H9 (cell line): ENCODE results near the gene APP. TPM values are rescaled to one million over a fixed set of nuclear protein-coding genes. Genes with fewer than 3 reads are reported as not detected.
A peak's percentile ranks its signal among the peaks of the same experiment; 100 is the strongest.

Experiments used
- DNase-seq: peaks from one replicate; pipeline ENCODE4 v3.0.0-alpha.2; 2017
- H2AFZ ChIP-seq: one replicate; pipeline ENCODE4 v1.6.1; 2013; ENCODE audit warnings: mild to moderate bottlenecking, low read length, control low read depth, moderate library complexity
- H2AK5ac ChIP-seq: 2 replicates; pipeline ENCODE4 v1.6.1; 2013; ENCODE audit warnings: low read length, control low read depth, mixed read lengths; ENCODE audit not compliant: insufficient read length
- H2BK120ac ChIP-seq: one replicate; pipeline ENCODE4 v1.6.1; 2013; ENCODE audit warnings: low read depth, mild to moderate bottlenecking, low read length, control low read depth, inconsistent platforms; ENCODE audit not compliant: poor library complexity, severe bottlenecking
- H2BK12ac ChIP-seq: 2 replicates; pipeline ENCODE4 v1.6.1; 2013; ENCODE audit warnings: low read length, control low read depth, mixed read lengths, low read depth; ENCODE audit not compliant: insufficient read length
- H2BK15ac ChIP-seq: 2 replicates; pipeline ENCODE4 v1.6.1; 2013; ENCODE audit warnings: low read depth, low read length, control low read depth
- H2BK20ac ChIP-seq: one replicate; pipeline ENCODE4 v1.6.1; 2013; ENCODE audit warnings: low read depth, mild to moderate bottlenecking, low read length, control low read depth, inconsistent platforms; ENCODE audit not compliant: poor library complexity, severe bottlenecking
- H2BK5ac ChIP-seq: 2 replicates; pipeline ENCODE4 v1.6.1; 2013; ENCODE audit warnings: low read length, control low read depth, mixed read lengths; ENCODE audit not compliant: insufficient read length
- H3K14ac ChIP-seq: 2 replicates; pipeline ENCODE4 v1.6.1; 2013; ENCODE audit warnings: low read length, control low read depth; ENCODE audit not compliant: insufficient read depth
- H3K18ac ChIP-seq: 2 replicates; pipeline ENCODE4 v1.6.1; 2013; ENCODE audit warnings: low read depth, mild to moderate bottlenecking, mixed read lengths, low read length, control low read depth; ENCODE audit not compliant: insufficient read length
- H3K23ac ChIP-seq: 2 replicates; pipeline ENCODE4 v1.6.1; 2013; ENCODE audit warnings: low read length, control low read depth, mixed read lengths, low read depth; ENCODE audit not compliant: insufficient read length
- H3K23me2 ChIP-seq: 2 replicates; pipeline ENCODE4 v1.6.1; 2013; ENCODE audit warnings: low read depth, mild to moderate bottlenecking, mixed read lengths, low read length, control low read depth; ENCODE audit not compliant: insufficient read length, poor library complexity, severe bottlenecking
- H3K27ac ChIP-seq: 2 replicates; pipeline ENCODE4 v1.5.1; 2013; ENCODE audit warnings: low read length, control low read depth, mixed read lengths, low read depth; ENCODE audit not compliant: insufficient read length
- H3K27me3 ChIP-seq: 2 replicates; pipeline ENCODE4 v1.6.1; 2013; ENCODE audit warnings: low read length, control low read depth, inconsistent platforms; ENCODE audit not compliant: insufficient read depth
- H3K4ac ChIP-seq: 2 replicates; pipeline ENCODE4 v1.6.1; 2013; ENCODE audit warnings: low read depth, mild to moderate bottlenecking, control low read depth, inconsistent platforms, low read length, moderate library complexity
- H3K4me1 ChIP-seq: 2 replicates; pipeline ENCODE4 v1.6.1; 2013; ENCODE audit warnings: low read length, control low read depth, inconsistent platforms; ENCODE audit not compliant: insufficient read depth
- H3K4me2 ChIP-seq: 2 replicates; pipeline ENCODE4 v1.6.1; 2013; ENCODE audit warnings: low read length, control low read depth, mixed read lengths; ENCODE audit not compliant: insufficient read length, insufficient read depth
- H3K56ac ChIP-seq: 2 replicates; pipeline ENCODE4 v1.6.1; 2013; ENCODE audit warnings: low read depth, mild to moderate bottlenecking, mixed read lengths, low read length, control low read depth; ENCODE audit not compliant: insufficient read length
- H3K79me1 ChIP-seq: 2 replicates; pipeline ENCODE4 v1.6.1; 2013; ENCODE audit warnings: low read depth, mild to moderate bottlenecking, moderate library complexity, low read length, control low read depth, inconsistent platforms; ENCODE audit not compliant: insufficient read depth, poor library complexity, severe bottlenecking
- H3K79me2 ChIP-seq: 2 replicates; pipeline ENCODE4 v1.6.1; 2013; ENCODE audit warnings: low read length, control low read depth, inconsistent platforms; ENCODE audit not compliant: insufficient read depth
- H3K9ac ChIP-seq: 2 replicates; pipeline ENCODE4 v1.6.1; 2013; ENCODE audit warnings: low read length, control low read depth, mixed read lengths; ENCODE audit not compliant: insufficient read length; ENCODE audit errors: extremely low read depth
- H3K9me3 ChIP-seq: one replicate; pipeline ENCODE4 v1.6.1; 2013; ENCODE audit warnings: low read depth, low read length, inconsistent platforms; ENCODE audit not compliant: control insufficient read depth
- H3T11ph ChIP-seq: one replicate; pipeline ENCODE4 v1.6.1; 2013; ENCODE audit warnings: mild to moderate bottlenecking, low read length, control low read depth, inconsistent platforms
- H4K20me1 ChIP-seq: one replicate; pipeline ENCODE4 v1.6.1; 2013; ENCODE audit not compliant: control insufficient read depth, insufficient read length, insufficient read depth
- H4K5ac ChIP-seq: 2 replicates; pipeline ENCODE4 v1.6.1; 2013; ENCODE audit warnings: low read depth, mild to moderate bottlenecking, mixed read lengths, low read length, control low read depth; ENCODE audit not compliant: insufficient read length
- H4K8ac ChIP-seq: replicated peaks from 2 replicates; pipeline ENCODE4 v1.6.1; 2013; ENCODE audit warnings: low read length, control low read depth, mixed read lengths, low read depth; ENCODE audit not compliant: insufficient read length
- H4K91ac ChIP-seq: 2 replicates; pipeline ENCODE4 v1.6.1; 2013; ENCODE audit warnings: low read depth, mild to moderate bottlenecking, moderate library complexity, mixed read lengths, low read length, control low read depth; ENCODE audit not compliant: insufficient read length
- H3K27ac Mint-ChIP-seq, 3 experiments: 2 replicates in 2 of 3; 3 replicates in 1 of 3; pipeline ENCODE4 v1.8.0; 2020 to 2021; ENCODE audit warnings: mixed read lengths in 3 of 3, mild to moderate bottlenecking in 1 of 3, moderate library complexity in 1 of 3
- H3K27me3 Mint-ChIP-seq: 2 replicates; pipeline ENCODE4 v1.8.0; 2021; ENCODE audit warnings: low read depth, mild to moderate bottlenecking, moderate library complexity, mixed read lengths
- H3K36me3 Mint-ChIP-seq, 3 experiments: 2 replicates in 2 of 3; 3 replicates in 1 of 3; pipeline ENCODE4 v1.8.0; 2020 to 2021; ENCODE audit warnings: low read depth in 3 of 3, mixed read lengths in 3 of 3; ENCODE audit not compliant: insufficient read depth in 1 of 3
- H3K4me1 Mint-ChIP-seq, 2 experiments: 2 replicates each; pipeline ENCODE4 v1.8.0; 2020; ENCODE audit warnings: mixed read lengths in 2 of 2
- H3K4me3 Mint-ChIP-seq, 2 experiments: 2 replicates in 1 of 2; 3 replicates in 1 of 2; pipeline ENCODE4 v1.8.0; 2020 to 2021; ENCODE audit warnings: mild to moderate bottlenecking in 2 of 2, mixed read lengths in 2 of 2, moderate library complexity in 1 of 2
- H3K9me3 Mint-ChIP-seq, 2 experiments: 2 replicates in 1 of 2; 3 replicates in 1 of 2; pipeline ENCODE4 v1.8.0; 2020; ENCODE audit warnings: mild to moderate bottlenecking in 2 of 2, mixed read lengths in 2 of 2, moderate library complexity in 1 of 2
- CTCF ChIP-seq: fragments of 200-600 bp; sonication (generic); conservative IDR thresholded peaks from 3 replicates; pipeline ENCODE4 v1.8.0; 2021; ENCODE audit warnings: antibody characterized with exemption, mild to moderate bottlenecking
- WGBS: extraction: QIAGEN DNeasy Blood & Tissue Kit; methylation state at CpG from one replicate; pipeline ENCODE4 v1.1.7; 2013; ENCODE audit warnings: missing lambda C conversion rate, low lambda C conversion rate, mixed read lengths; ENCODE audit not compliant: insufficient read length; ENCODE audit errors: extremely low coverage; 5-methylcytosine and 5-hydroxymethylcytosine counted together
- total RNA-seq: library from RNA; stranded (reverse); gene quantifications from 2 replicates; pipeline ENCODE4 v1.2.1, GENCODE V29; 2021

APP gene
- total RNA-seq, 1 experiment from 2014 or later: 380 TPM

GRCh38 chr21:25916226-25916625 lies 254.3 kb downstream of the APP start:
- Histone ChIP-seq H3K18ac (no peak overlapping the region), H3K4me2 (no peak overlapping the region), H2BK20ac (no peak overlapping the region), H4K5ac (no peak overlapping the region), H3T11ph (no peak overlapping the region), H4K8ac (no peak overlapping the region), H2BK15ac (no peak overlapping the region), H2BK12ac (no peak overlapping the region), H3K56ac (no peak overlapping the region), H3K9me3 (no peaks in the 10 kb centered on the region), H3K27me3 (no peaks in the 10 kb centered on the region), H2AFZ (no peak overlapping the region), H3K23ac (no peak overlapping the region), H2BK120ac (no peak overlapping the region), H3K79me2 (no peaks in the 10 kb centered on the region; the same call in 1 of the 2 replicates), H3K23me2 (no peaks in the 10 kb centered on the region), H3K14ac (no peak overlapping the region), H3K9ac (no peak overlapping the region), H2AK5ac (no peak overlapping the region), H3K4ac (no peak overlapping the region), H3K79me1 (peaks cover 5% of the 10 kb centered on the region), H4K91ac (no peak overlapping the region), H4K20me1 (no peaks in the 10 kb centered on the region), H2BK5ac (no peak overlapping the region), H3K27ac (no peak overlapping the region), H3K4me1 (peaks cover 3% of the 10 kb centered on the region; the same call in 1 of the 2 replicates)
- H3K4me3 Mint-ChIP-seq: no peak overlapping the region
- peaks cover 15 to 22% (median 20%) of the 10 kb centered on the region in 3 experiments for H3K36me3 Mint-ChIP-seq
- WGBS: no CpG with 5 or more reads among the region's 6 CpGs
- peaks cover 31 to 38% of the 10 kb centered on the region in 2 experiments for H3K4me1 Mint-ChIP-seq
- no peak for DNase-seq
- H3K27ac Mint-ChIP-seq: peak overlapping the region; percentile 53 to 97 (median 92); a peak in 5 of 7 replicates
- no peaks in the 10 kb centered on the region for H3K27me3 Mint-ChIP-seq
- no peak for TF ChIP-seq CTCF
- peaks cover 6 to 7% of the 10 kb centered on the region in 2 experiments; a peak in 2 of 5 replicates for H3K9me3 Mint-ChIP-seq
